HG03469 (cell line): Measurements from ENCODE around the gene FAM174C.

Experiments
- ATAC-seq: cut with Tn5 transposase; IDR thresholded peaks from one replicate; pipeline ENCODE4 v1.9.1; 2021; ENCODE audit warnings: mild to moderate bottlenecking, moderate library complexity, moderate number of reproducible peaks; ENCODE audit not compliant: unreplicated experiment

FAM174C gene

DNA sequence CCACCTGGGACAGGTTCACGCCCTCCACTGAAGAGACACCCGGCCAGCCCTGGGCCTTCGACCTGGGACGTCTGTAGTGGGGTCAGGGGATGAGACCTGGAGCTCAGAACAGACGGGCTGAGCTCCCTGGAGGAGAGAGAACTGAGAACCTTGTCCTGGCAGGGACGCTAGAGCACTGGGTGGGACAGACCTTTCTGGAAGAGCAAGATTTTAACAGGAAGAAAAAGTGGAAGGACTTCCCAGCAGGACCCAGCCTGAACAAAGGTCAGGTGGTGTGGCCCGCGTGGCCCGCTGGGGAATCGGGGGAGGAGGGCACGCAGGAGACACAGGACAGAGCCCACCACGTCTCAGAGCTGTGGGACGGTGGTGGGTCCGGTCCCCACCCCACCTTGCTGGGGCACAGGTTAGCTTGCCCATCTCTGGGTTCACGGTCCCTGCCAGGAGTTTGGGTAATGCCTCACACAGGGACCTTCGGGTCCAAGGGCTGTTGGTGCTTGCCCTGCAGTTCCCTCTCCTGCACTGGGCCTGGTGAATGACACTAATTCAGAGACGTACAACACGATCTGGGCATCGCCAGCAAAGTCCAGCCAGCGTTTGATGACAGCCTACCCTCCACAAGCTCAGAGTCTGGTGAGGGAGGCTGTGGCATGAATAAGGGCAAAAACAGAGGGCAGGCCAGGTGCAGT is 9.1 kb downstream of the FAM174C start:
- no peak for ATAC-seq

DNA sequence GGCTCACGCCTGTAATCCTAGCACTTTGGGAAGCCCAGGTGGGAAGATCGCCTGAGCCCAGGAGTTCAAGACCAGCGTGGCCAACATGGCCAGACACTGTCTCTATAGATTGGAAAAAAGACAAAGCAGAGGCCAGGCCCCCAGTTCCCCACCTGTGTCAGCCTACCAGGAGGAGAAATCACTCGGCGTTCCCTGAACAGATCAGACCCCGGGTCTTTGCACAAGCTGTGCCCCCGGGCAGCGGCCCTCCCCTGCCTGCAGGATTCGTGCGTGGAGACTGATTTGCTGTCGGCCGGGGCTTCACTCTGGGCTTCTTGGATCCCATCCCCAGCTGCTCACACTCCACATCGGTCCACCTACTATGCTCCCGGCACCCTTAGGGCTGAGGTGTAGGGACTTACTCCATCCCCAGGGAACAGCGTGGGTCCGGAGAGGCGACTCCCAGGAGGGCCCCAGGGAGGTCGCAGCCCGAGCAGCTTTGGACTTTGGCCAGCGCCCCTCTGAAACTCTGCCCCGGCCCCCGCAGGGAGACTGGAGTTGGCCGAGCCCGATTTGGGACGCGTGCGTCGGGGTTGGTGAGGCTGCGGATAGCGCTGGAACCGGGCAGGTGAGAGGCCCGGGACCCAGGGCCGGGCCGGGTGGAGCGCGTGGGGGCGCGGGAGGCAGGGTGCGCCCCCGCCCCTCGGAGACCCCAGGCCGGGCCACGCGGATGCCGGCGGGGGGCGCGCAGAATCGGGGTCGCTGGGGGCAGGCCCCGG is 9.8 kb downstream of the FAM174C start:
- no peak for ATAC-seq

DNA sequence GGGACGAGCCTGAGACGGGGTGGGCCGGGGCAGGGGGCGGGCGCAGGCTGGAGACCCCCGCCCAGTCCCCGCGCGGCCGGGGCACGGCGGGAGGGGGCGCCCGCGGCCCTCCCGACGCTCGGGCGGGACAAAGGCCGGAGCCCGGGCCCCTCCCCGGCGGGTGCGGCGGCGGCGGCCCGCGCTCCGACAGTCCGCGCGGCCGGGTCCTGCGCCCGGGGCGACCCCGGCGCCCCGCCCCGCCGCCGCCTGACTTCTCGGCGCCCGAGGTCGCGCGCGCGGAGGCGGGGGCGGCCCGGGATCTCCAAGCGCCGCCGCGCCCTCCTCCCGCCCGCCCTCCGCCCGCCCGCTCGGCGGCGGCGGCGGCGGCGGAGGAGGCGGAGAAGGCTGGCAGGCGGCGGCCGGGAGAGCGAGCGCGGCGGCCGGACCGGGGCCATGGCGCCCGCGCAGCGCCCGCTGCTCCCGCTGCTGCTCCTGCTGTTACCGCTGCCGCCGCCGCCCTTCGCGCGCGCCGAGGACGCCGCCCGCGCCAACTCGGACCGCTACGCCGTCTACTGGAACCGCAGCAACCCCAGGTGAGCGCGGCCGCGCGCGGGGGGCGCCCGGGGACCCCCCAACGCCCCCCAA is 10.5 kb downstream of the FAM174C start, which contains the start of gene EFNA2:
EFNA2 (plus strand) TSS at position 137 of the 624 bp plus-strand sequence; CDS start at position 433, 296 bp downstream.
- ATAC-seq, result no peak

DNA sequence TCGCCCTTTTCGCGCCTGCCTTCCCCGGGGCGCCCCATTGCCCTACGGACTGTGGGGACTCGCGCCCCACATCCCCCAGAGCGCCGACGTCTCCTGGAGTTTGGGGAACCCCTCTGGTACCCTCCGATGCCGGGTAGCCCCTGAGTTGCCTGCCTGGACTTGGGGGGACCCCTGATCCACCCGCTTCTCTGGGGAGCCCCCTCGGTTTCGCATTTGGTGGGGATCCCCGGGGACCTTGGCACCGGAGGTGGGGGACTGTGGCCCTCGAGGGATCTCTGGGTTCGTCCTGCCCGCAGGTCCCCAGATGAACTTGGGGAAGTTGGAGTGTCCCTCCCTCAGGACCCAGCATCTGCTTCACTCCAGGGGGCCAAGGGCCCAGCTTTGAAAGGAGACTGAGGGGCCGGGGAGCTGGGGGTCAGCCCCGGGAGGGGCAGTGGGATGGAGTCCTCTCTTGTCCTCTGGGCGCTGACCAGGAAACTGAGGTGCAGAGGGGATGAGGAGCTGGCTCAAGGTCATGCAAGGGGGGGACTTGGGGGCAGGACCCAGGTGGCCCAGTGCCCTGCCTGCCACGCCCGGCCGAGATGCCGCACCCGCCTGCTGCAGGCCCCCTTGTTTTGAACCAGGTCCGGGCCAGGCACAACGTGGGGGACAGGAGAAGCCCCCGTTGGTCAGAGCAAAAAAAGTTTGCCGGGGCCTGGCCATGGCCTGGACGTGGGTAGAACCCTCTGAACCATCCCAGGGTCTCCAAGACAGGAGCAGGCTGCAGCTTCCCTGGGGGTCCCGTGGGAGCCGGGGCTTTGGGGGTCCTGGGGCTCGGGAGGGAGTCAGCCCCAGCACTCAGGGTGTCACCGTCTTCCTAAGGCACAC is 11.4 kb downstream of the FAM174C start:
- ATAC-seq, result no peak

DNA sequence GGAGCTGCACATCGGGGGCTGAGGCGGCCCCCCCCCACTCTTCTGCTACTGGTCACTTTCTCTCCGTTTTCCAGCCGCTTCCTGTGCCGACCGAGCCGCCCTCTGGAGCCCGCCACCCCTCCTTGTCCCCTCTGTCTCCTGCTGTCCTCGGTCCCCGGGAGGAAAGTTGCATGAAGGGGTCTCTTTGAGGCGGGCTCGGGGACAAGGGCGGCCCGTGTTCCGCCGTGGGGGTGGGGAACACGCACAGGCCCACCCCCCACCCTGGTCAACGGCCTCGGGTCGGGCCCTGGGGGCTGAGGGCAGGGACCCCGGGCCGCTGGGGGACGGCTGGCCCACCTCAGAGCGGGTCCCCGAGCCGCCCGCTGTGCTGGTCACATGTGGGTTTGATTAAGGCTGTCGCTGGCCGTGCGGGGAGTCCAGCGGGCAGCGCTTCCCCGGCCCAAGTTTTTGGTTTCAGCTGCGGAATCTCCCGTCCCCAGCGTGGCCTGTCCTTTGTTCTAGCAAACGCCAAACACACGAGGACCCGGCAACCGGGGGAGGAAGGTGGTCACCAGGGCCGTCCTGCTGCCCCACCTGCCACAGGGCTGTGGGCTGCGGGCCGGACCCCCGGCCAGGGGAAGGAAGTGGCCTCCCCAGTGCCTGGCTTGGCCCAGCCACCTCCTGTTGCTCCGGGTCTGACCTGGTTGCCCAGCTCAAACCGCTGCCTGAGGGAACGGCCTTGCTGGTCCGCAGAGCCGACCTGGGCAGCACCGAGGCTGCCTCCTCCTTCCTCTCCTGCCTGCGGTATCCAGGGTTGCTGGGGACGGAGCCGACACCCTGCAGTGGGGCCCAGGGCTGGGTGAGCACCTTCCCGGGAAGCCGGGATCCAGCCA is 12.3 kb downstream of the FAM174C start:
- ATAC-seq, result no peak

DNA sequence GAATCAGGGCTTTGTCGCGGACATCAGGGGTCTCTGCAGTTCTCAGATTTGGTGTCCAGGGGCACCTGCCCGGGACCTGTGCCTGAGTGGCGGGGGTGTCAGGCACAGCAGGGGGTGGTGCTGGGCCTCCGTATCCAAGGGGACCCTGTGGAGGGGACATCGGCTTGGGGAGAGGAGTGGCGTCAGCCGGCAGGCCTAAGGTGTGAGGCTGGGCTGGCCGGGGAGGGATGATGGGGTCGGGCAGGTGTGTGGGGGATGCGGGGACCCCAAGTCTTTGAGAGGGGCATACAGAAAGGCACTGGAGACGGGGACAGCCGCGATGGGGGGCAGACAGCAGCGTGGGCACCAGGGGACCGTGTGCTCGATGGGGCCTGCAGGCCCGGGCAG is 12.9 kb downstream of the FAM174C start:
- no peak for ATAC-seq

DNA sequence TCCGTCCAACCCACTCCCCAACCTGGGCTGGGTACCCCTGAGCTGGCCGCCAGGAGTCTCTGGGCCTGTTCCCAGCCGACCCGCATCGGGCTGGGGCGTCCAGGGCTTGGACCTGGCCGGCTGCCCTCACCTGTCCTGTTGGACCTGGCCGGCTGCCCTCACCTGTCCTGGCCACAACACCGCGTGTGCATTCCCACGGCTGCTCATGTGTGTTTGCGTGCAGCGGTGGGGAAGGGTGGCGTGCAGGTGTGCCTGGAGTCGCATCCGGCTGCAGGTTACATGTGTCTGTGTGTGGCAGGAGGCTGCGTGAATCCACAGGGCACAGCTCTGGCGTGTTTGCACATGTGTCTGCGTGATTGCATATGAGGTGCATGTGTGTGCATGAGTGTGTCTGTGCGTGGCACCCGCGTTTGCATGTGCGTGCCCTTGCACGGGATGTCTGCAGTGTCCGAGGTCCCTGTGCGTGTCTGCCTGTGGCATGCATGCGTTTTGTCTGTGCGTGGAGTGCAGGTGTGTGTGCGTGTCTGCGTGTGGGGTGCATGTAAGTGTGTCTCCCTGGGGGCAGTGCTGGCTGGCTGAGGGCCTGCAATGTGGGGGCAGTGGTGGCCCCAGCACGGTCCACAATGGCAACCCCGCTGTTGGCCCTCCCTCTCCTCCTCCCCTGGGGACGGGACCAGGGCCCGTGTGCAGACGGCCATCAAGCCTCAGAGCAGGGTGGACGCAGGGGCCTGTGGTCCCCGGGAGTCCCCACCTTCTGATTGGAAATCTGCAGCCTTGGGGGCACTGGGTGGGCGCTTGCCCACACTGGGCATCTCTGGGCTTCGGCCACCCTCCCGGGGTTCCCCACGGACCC is 13.7 kb downstream of the FAM174C start:
- no peak for ATAC-seq

DNA sequence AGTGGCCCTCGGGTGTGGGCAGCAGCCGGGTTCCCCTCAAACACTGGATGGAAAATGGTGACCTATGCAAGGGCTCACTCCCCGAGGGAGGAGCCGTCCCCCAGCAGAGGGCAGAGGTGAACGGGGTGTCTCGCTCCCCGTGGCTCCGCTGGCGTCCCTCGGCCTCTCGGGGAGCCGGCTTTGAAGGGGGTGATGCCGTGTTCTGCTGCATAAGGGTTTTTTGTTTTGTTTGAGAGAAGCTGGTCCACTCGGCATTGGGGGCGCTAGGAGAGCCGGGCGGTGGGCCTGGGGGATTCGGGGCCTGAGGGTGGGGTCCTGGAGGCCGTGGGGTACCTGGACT is 14.3 kb downstream of the FAM174C start:
- no peak for ATAC-seq

DNA sequence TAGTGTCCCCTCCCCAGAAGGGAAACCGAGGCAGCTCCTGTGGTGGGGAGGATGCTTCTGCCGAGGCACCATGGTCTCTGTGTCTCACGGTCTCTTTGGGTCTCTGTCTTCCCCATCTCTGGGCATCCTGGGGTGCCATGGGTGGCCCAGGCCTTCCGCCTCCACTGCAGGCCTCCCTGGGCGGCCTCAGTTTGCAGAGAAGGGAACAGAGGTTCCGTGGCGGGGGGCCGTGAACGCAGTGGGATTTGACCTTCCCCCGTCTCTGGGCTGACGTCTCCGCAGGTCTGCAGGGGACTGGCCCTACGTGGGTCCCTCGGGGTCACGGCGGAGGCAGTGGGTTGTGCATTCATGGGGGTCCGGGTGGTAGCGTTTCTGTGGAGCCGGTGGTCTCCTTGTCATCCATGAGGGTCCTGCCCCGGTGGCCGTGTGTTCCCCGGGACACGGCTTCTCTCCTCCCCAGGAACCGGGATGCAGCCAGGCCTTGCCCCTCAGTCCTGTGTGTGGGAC is 14.9 kb downstream of the FAM174C start:
- no peak for ATAC-seq

DNA sequence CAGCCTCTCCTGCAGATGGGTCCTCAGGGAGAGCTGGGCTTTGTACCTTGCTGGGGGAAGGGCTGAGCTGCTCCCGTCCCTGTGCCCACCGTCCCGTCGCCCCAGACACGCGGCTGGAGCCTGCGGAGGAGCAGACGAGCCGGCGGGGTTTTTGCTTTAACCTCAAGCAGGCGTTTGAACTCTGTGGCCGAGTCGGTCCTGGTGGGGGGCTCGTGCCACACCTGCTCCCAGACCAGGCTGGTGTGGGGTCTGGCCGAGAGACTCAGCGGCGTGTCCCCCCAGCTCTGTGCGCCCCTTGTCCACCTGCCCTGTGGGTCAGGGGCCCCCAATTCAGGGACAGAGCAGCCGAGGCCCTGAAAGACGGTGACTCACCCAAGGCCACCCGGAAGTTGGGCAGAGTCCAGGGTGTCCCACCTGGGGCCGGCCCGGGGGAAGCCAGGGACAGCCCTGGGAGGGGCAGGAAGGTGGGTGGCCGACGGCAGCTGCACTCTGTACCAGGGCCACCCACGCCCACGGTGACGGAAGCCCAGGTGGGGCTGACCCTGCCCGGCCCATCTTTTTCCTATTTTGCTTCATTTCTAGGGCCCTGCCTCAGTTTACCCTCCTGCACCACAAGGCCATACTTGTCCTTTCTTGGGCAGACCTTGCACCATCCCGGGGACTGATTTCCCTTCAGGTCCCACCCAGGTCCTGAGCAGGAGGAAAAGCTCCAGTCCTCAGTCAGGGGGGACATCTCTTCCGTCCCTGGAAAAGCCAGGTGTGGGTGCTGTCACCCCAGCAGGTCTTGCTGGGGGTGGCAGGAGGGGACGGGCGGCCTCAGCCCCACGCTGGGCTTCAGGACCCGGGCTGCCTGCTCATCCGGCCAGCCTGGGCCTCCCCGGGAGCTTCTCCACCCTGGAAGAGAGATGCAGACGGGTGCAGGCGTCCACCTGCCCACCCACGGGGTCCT is 15.6 kb downstream of the FAM174C start:
- no peak for ATAC-seq

DNA sequence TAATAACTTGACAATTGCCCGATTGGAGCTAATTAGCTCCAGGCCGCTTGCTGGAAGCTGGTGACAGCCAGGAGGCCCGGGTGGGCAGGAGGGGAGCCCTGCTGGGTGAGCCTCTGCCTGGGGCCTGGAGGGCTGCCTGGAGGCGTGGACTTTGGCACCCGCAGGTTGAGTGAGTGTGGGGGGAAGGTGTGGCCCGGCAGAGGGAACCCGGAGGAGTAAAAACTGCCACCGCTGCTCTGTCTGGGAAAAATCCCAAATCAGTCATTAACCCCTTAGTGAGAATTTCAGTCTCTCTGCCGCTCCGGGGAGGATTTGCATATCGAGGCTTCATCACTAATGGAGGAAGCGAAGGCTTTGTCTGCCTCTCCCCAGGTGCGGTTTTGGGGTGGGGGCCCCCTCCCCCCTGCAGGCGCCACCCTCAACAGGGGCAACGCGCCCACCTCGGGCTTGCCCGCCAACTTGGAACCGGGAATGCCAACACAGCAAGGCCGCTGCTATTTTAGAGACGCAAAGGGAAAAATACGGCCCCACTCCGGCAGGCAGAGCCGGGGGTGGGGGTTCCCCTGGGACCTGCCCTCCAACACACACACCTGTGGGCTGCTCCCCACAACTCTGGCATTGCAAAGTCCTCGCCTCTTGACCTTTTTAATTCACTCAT is 16.6 kb downstream of the FAM174C start:
- ATAC-seq, result no peak

DNA sequence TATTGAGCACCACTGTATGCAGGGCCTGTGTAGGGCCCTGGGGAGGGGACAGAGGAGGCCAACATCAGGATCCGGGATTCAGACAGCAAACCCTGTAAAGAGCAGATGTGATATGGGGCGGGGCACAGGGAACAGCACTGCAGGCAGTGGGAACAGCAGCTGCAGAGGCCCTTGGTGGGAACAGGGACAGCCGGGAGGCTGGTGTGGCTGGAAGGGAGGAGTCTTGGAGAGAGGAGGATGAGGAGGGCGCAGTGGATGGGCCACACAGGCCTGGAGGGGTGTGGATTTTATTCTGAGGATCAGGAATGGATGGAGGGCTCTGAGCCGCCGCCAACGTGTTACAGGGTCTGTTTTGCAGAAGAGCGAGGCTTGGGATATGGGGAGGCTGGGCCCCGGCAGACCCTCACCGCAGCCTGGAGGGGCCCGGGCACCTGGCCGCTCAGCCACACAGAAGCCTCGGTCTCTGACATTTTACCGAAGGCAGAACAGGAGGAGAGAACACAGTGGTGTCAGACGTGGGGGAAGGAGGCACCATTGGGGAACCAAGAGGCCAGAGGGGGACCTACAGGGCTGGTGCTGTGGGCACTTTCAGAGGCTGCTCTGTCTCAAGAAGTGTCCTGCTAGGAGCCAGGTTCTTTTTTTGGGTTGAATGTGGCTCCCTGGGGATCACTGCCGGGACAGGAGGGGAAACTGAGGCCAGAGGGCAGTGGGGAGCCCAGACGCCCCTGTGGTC is 17.3 kb downstream of the FAM174C start:
- ATAC-seq, result no peak

DNA sequence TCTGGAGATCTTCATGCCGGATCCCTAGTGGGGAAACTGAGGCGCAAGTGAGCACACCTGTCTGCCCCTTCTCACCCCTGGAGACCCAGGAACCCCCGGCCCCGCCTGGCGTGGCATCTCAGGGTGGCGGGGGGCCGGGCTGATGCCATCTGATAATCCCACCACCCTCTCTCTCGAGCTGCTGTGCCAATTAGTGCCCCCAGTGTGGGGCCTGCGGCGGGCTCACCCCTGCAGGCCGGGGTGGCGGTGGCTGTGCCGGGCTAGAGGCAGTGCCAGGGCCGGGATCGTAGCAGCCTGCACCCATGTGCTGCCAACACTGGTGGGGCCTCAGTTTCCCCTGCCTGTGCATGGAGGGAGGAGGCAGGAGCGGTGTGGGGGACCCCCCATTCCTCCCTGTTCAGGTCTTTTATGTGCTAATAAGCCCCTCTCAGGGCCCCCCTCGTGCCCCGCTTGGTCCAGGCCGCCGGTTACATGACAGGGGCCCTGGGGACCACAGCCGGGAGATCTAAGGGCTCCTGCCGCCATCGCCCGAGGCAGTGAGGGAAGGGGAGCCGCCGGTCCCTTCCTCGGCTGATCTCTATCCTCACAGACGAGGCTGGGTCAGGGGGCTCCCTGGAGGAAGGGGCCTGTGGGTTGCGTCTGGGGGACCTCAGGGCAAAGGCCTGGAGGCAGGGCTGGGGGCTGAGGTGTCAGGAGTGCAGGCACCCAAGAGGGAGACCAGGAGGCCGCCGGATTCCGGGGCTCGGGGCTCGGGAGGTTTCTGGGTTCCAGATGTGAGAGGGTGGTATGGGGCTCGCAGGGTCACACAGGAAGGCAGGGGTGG is 18.7 kb downstream of the FAM174C start:
- no peak for ATAC-seq

DNA sequence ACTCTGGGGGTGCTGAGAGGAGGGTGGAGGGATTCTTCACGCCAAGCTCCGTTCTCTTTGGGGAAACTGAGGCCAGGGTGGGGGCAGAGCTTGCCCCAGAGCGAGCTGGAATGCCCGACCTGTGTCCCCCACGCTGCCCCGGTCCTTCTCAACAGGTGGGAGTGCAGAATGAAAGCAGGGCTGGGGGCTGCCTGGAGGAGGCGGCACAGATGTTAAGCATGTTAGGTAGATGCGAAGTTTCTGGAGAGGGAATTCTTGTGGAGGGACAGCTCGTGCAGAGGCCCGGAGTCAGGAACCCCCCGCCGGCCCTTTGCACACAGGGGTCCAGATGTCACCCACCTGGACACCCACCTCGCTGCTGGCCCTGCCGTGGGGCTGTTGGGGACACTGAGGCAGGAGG is 19.4 kb downstream of the FAM174C start:
- no peak for ATAC-seq

DNA sequence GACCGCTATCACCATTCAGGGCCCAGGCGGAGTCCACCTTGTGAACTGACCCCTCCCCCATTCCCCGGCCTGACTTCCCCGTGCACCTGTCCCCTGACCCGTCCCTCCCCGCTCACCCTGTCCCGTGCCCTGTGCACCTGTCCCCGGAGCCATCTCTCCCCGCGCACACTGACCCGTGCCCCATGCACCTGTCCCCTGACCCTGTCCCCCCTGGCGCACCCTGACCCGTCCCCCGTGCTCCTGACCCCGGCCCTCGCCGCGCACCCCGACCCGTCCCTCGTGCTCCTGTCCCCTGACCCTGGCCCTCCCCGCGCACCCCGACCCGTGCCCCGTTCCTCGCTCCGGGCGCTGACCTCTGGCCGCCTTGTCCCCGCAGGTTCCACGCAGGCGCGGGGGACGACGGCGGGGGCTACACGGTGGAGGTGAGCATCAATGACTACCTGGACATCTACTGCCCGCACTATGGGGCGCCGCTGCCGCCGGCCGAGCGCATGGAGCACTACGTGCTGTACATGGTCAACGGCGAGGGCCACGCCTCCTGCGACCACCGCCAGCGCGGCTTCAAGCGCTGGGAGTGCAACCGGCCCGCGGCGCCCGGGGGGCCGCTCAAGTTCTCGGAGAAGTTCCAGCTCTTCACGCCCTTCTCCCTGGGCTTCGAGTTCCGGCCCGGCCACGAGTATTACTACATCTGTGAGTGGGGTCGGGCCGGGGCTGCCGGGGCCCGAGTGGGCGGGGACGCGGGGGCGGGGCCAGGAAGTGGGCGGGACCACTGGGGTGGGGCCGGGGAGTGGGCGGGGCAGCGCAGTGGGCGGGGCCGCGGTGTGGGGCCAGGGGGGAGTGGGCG is 20.1 kb downstream of the FAM174C start:
- no peak for ATAC-seq
